K562 (cell line): ENCODE data around the gene ARHGAP23. TPM values are rescaled to one million over a fixed set of nuclear protein-coding genes. Genes with fewer than 3 reads are reported as not detected.
"Not testable (repeated sequence)": the region's sequence is repeated elsewhere in the genome, so short reads cannot be mapped to it uniquely, and the experiment has no call there.

Experiments used
- ATAC-seq: fragments of 200-7000 bp; cut with Tn5 transposase; 3 replicates; pipeline ENCODE4 v1.9.1; 2020; ENCODE audit warnings: moderate library complexity
- BruUV-seq: library from RNA; stranded (reverse); fragments of 400-500 nt; replicated peaks from 2 replicates; lab custom pipeline; 2021; lab: Mats Ljungman, UMichigan
- CTCF ChIA-PET: fragments of 300-600 bp; formaldehyde crosslinking; extraction: SDS; loops from one replicate; lab custom pipeline; 2021; ENCODE audit warnings: low intra/inter-chr PET ratio; lab: Yijun Ruan, JAX
- POLR2A ChIA-PET: fragments of 300-600, 350-650 bp; sonication (Branson Sonifier 250); formaldehyde crosslinking; extraction: SDS; loops from one replicate; lab custom pipeline; 2021; ENCODE audit warnings: antibody characterized with exemption, inconsistent platforms; lab: Yijun Ruan, JAX
- DNase-seq, 4 experiments: peaks; one replicate each; pipeline versions ENCODE4 v3.0.0 to v3.0.0-alpha.2; 2011 to 2018; ENCODE audit warnings: low spot score in 3 of 4, mixed read lengths in 3 of 4; ENCODE audit errors: extremely low read depth in 1 of 4
- FAIRE-seq: peaks from 2 replicates; lab custom pipeline; 2011; peaks lifted over from hg19 to GRCh38; lab: Jason Lieb, UNC
- H2AFZ ChIP-seq: 2 replicates; pipeline ENCODE4 v1.6.0; 2011; ENCODE audit warnings: low read depth, low read length, control low read depth, inconsistent platforms
- H3K27ac ChIP-seq: fragments of 200-600 bp; 3 replicates; pipeline ENCODE4 v1.8.0; 2011; ENCODE audit warnings: low read depth, mild to moderate bottlenecking, control low read depth, inconsistent platforms, low read length, moderate library complexity, mixed read lengths; ENCODE audit errors: extremely low read depth
- H3K27me3 ChIP-seq, 2 experiments: fragments of 300-600 bp in 1 of 2; 2 replicates in 1 of 2; 3 replicates in 1 of 2; pipeline versions ENCODE4 v1.6.0 to v1.8.0; 2011; ENCODE audit warnings: inconsistent platforms in 2 of 2, low read length in 2 of 2, mild to moderate bottlenecking in 1 of 2, mixed read lengths in 1 of 2, moderate library complexity in 1 of 2; ENCODE audit not compliant: control insufficient read depth in 2 of 2, insufficient read depth in 2 of 2
- H3K36me3 ChIP-seq: fragments of 300-600 bp; 3 replicates; pipeline ENCODE4 v1.8.0; 2011; ENCODE audit warnings: mild to moderate bottlenecking, low read length, inconsistent platforms; ENCODE audit not compliant: control insufficient read depth, insufficient read depth
- H3K4me1 ChIP-seq, 2 experiments: fragments of 200-600 bp in 1 of 2; replicated peaks in 1 of 2; 2 replicates in 1 of 2; 3 replicates in 1 of 2; pipeline versions ENCODE4 v1.5.1 to v1.8.0; 2011; ENCODE audit warnings: inconsistent platforms in 2 of 2, low read length in 2 of 2, mild to moderate bottlenecking in 1 of 2, mixed read lengths in 1 of 2, moderate library complexity in 1 of 2; ENCODE audit not compliant: control insufficient read depth in 2 of 2, insufficient read depth in 2 of 2
- H3K4me2 ChIP-seq: 2 replicates; pipeline ENCODE4 v1.6.1; 2011; ENCODE audit warnings: low read length, control low read depth, inconsistent platforms, mixed read lengths; ENCODE audit not compliant: insufficient read depth
- H3K4me3 ChIP-seq: fragments of 200-600 bp; sonication (generic), shearing (Covaris generic); 2 replicates; pipeline ENCODE4 v1.5.1; 2016; ENCODE audit warnings: control low read depth, inconsistent platforms
- H3K79me2 ChIP-seq: fragments of 200-600 bp; 3 replicates; pipeline ENCODE4 v1.8.0; 2011; ENCODE audit warnings: low read length, inconsistent platforms; ENCODE audit not compliant: control insufficient read depth, insufficient read depth
- H3K9ac ChIP-seq, 2 experiments: 2 replicates each; pipeline versions ENCODE4 v1.6.0 to v1.6.1; 2011; ENCODE audit warnings: low read depth in 2 of 2, low read length in 2 of 2, control low read depth in 1 of 2, inconsistent platforms in 1 of 2, mild to moderate bottlenecking in 1 of 2, mixed read lengths in 1 of 2; ENCODE audit not compliant: insufficient read depth in 1 of 2
- H3K9me1 ChIP-seq: one replicate; pipeline ENCODE4 v1.6.0; 2011; ENCODE audit warnings: inconsistent platforms, mild to moderate bottlenecking, low read length, moderate library complexity; ENCODE audit not compliant: control insufficient read depth, insufficient read depth
- H3K9me3 ChIP-seq: replicated peaks from 2 replicates; pipeline ENCODE4 v1.5.1; 2011; ENCODE audit warnings: low read depth, low read length, inconsistent platforms; ENCODE audit not compliant: control insufficient read depth, insufficient read depth
- H4K20me1 ChIP-seq: replicated peaks from 2 replicates; pipeline ENCODE4 v1.6.1; 2011; ENCODE audit warnings: low read length, inconsistent platforms, mixed read lengths; ENCODE audit not compliant: control insufficient read depth, insufficient read depth
- BCOR ChIP-seq: fragments of 450-650 bp; IDR thresholded peaks from 2 replicates; pipeline ENCODE4 v1.6.1; 2016
- CBX1 ChIP-seq: sonication (generic); IDR thresholded peaks from 2 replicates; pipeline ENCODE4 v1.6.1; 2016; ENCODE audit warnings: antibody characterized with exemption, low read depth, mild to moderate bottlenecking
- CREM ChIP-seq: IDR thresholded peaks from 2 replicates; pipeline ENCODE4 v1.6.1; 2014; ENCODE audit warnings: antibody characterized with exemption, low read depth
- CTCF ChIP-seq, 3 experiments: IDR thresholded peaks in 2 of 3; conservative IDR thresholded peaks in 1 of 3; 2 replicates each; pipeline ENCODE4 v1.5.1; 2011 to 2012; ENCODE audit warnings: low read length in 3 of 3, mild to moderate bottlenecking in 3 of 3, control low read depth in 2 of 3, improper control_type of control experiment in 1 of 3, inconsistent platforms in 1 of 3, low read depth in 1 of 3, mixed read lengths in 1 of 3, moderate library complexity in 1 of 3; ENCODE audit not compliant: insufficient read depth in 2 of 3
- CTCFL ChIP-seq: IDR thresholded peaks from 2 replicates; pipeline ENCODE4 v1.6.1; 2011; ENCODE audit warnings: borderline replicate concordance, low read depth, mild to moderate bottlenecking, moderate library complexity, low read length; ENCODE audit not compliant: insufficient read depth, poor library complexity, severe bottlenecking
- HDAC2 ChIP-seq: fragments of 450-650 bp; IDR thresholded peaks from 2 replicates; pipeline ENCODE4 v1.6.1; 2016; ENCODE audit warnings: mild to moderate bottlenecking
- JUND ChIP-seq, 2 experiments: IDR thresholded peaks; 2 replicates in 1 of 2; 3 replicates in 1 of 2; pipeline ENCODE4 v1.6.1; 2011; ENCODE audit warnings: borderline replicate concordance in 2 of 2, low read depth in 2 of 2, low read length in 2 of 2, improper control_type of control experiment in 1 of 2, missing biosample characterization in 1 of 2, missing genetic modification characterization in 1 of 2, missing genetic modification reagents in 1 of 2
- KDM1A ChIP-seq, 2 experiments: fragments of 450-650 bp; IDR thresholded peaks; 2 replicates each; pipeline ENCODE4 v1.6.1; 2016; ENCODE audit warnings: mild to moderate bottlenecking in 2 of 2
- PHF20 ChIP-seq: fragments of 450-650 bp; IDR thresholded peaks from 2 replicates; pipeline ENCODE4 v1.6.1; 2018; ENCODE audit not compliant: partially characterized antibody
- RAD21 ChIP-seq, 2 experiments: fragments of 250-450 bp in 1 of 2; fragments of 450-650 bp in 1 of 2; sonication (Bioruptor Pico) in 1 of 2; formaldehyde crosslinking in 1 of 2; IDR thresholded peaks in 1 of 2; conservative IDR thresholded peaks in 1 of 2; 2 replicates each; pipeline versions ENCODE4 v1.4.0 to v1.8.0; 2020 to 2022; ENCODE audit warnings: mild to moderate bottlenecking in 2 of 2, moderate library complexity in 1 of 2
- RBM25 ChIP-seq: fragments of 200-400 bp; formaldehyde crosslinking; IDR thresholded peaks from 2 replicates; pipeline ENCODE4 v1.6.1; 2018; ENCODE audit warnings: low read length, low read depth, moderate library complexity; ENCODE audit not compliant: severe bottlenecking
- SMARCA5 ChIP-seq: fragments of 450-650 bp; IDR thresholded peaks from 2 replicates; pipeline ENCODE4 v1.6.1; 2016
- SMC3 ChIP-seq: conservative IDR thresholded peaks from 2 replicates; pipeline ENCODE4 v1.6.1; 2011; ENCODE audit warnings: low read depth, low read length, improper control_type of control experiment; ENCODE audit not compliant: insufficient read depth
- ZFP36 ChIP-seq: fragments of 150-350 bp; IDR thresholded peaks from 2 replicates; pipeline ENCODE4 v1.6.1; 2018; ENCODE audit warnings: low read length, low read depth; ENCODE audit not compliant: partially characterized antibody
- WGBS: fragments of 100-300 bp; shearing (Covaris generic); methylation state at CpG from one replicate; pipeline ENCODE4 v1.1.6; 2016; ENCODE audit warnings: low coverage, mixed read lengths; ENCODE audit not compliant: insufficient coverage; ENCODE audit errors: missing lambda C conversion rate; 5-methylcytosine and 5-hydroxymethylcytosine counted together
- in situ Hi-C: fragments of 300-500 bp; cut with MboI; formaldehyde crosslinking; loops from 4 replicates; pipeline ENCODE4 v1.15.0; 2018; ENCODE audit warnings: inconsistent platforms, mixed read lengths
- intact Hi-C: fragments of 100-400 bp; cut with micrococcal nuclease; formaldehyde crosslinking; loops from 2 replicates; pipeline ENCODE4 v1.14.2; 2022
- polyA plus RNA-seq, 8 experiments: library from polyadenylated mRNA; depleted of rRNA in 4 of 8; stranded (reverse) in 5 of 8; unstranded in 3 of 8; fragments of >200 nt; fragmentation: Nextera tagmentation in 2 of 8; fragmentation: Illumina TruSeq in 1 of 8; extraction: Ambion mirVana in 2 of 8; extraction: Trizol in 1 of 8; gene quantifications; 2 replicates each; pipeline versions ENCODE4 v1.2.1 to v1.2.3, GENCODE V29; 2011 to 2014; ENCODE audit warnings: inconsistent platforms in 1 of 8, missing spikeins in 1 of 8
- total RNA-seq, 7 experiments: library from RNA; depleted of rRNA in 6 of 7; stranded (reverse); fragments of >200 nt in 6 of 7; fragmentation: Illumina TruSeq in 2 of 7; extraction: Trizol in 2 of 7; gene quantifications; 2 replicates each; pipeline versions ENCODE4 v1.2.1 to v1.2.3, GENCODE V29; 2011 to 2021; ENCODE audit warnings: low replicate concordance in 1 of 7

The ARHGAP23 gene
- total and polyA plus RNA-seq, 9 of the 15 experiments (the other 6 are each of a cell fraction or from before 2014, with no cell fraction given) = 0.01 to 2.7 (median 0.70) TPM

- H3K36me3 ChIP-seq; H3K4me1 ChIP-seq; H3K27ac ChIP-seq; H3K4me2 ChIP-seq; H3K9me1 ChIP-seq; H3K4me3 ChIP-seq; BruUV-seq; H3K9me3 ChIP-seq; H4K20me1 ChIP-seq; FAIRE-seq; H2AFZ ChIP-seq; POLR2A ChIA-PET; H3K79me2 ChIP-seq; TF ChIP-seq JUND (tag; IDR thresholded peaks at IDR 0.05; ENCODE audit: borderline replicate concordance, low read depth, low read length): not testable (repeated sequence)
- H3K27me3 ChIP-seq = peaks cover 0 to 20% of the 10 kb centered on the region in 2 experiments; a peak in 2 of 5 replicates
- H3K9ac ChIP-seq = 0 out of 4 replicates have a peak overlapping the region, but pooled peaks of 1 of the 2 experiments have one; percentile 4
- in situ Hi-C loops (loop anchor here (5.0 kb wide), 1 partner anchor 90 kb away; no protein-coding TSS in a partner anchor), intact Hi-C loops (loop anchor here (1.0 to 5.0 kb wide), 3 partner anchors 45 to 175 kb away; no protein-coding TSS in a partner anchor)
- DNase-seq (peak; percentile 39 to 89 (median 47)), ATAC-seq (peak; percentile 79)
- CTCF ChIA-PET = interaction anchor here (0.6 to 1.8 kb wide), 11 partner anchors 18 to 243 kb away, joined by 3 to 19 read pairs (median 4); no protein-coding TSS in a partner anchor
- TF ChIP-seq HDAC2 = 0 out of 2 replicates have a peak, but pooled peaks have one; percentile 44
- peak; percentile 40 for TF ChIP-seq ZFP36
- 0 out of 2 replicates have a peak, but pooled peaks have one; percentile 14 for TF ChIP-seq CREM
- peak; percentile 83; the same call in 1 of the 2 replicates for TF ChIP-seq SMARCA5
- peak in 1 of 2 experiments; percentile 12; a peak in 1 of 4 replicates for TF ChIP-seq RAD21 (CRISPR knock-in tag; conservative IDR thresholded peaks at IDR 0.05 in 1 of 2, IDR thresholded peaks at IDR 0.05 in 1 of 2)
- 0 out of 2 replicates have a peak, but pooled peaks have one; percentile 32 for TF ChIP-seq CBX1
- TF ChIP-seq PHF20 = peak; percentile 25
- TF ChIP-seq BCOR = peak; percentile 97
- peak; percentile 18; the same call in 1 of the 2 replicates for TF ChIP-seq JUND (IDR thresholded peaks at IDR 0.05; ENCODE audit: borderline replicate concordance, low read depth, low read length)
- peak; percentile 88 for TF ChIP-seq RBM25
- peak; percentile 85 for TF ChIP-seq SMC3
- peak; percentile 30 to 82; a peak in 3 of 4 replicates for TF ChIP-seq KDM1A (IDR thresholded peaks at IDR 0.05)
- peak; percentile 67 for TF ChIP-seq CTCFL
- peak; percentile 82 to 96 (median 87) for TF ChIP-seq CTCF (IDR thresholded peaks at IDR 0.05 in 2 of 3, conservative IDR thresholded peaks at IDR 0.05 in 1 of 3; ENCODE audit: insufficient read depth in 2 of 3, low read depth in 1 of 3, low read length in 3 of 3)
- 13% methylated on average over 10 of the region's 14 CpGs for WGBS
Observed at GRCh38 chr17:38492067-38493040, 64.1 kb downstream of the ARHGAP23 start.
